Measurements from ENCODE around the gene MTHFD1L.

The MTHFD1L gene

GRCh38 chr6:151143806-151144205 is 278.3 kb downstream of the MTHFD1L start:
- Histone ChIP-seq H3K27me3 (ENCODE audit: insufficient read depth, low read depth) (no peaks in the 10 kb centered on the region), H3K27ac (no peak overlapping the region), H3K9ac (no peak overlapping the region), H3K4me3 (IDR thresholded peaks at IDR 0.05; ENCODE audit: insufficient read depth, low read depth, low read length) (no peak overlapping the region), H3K79me2 (ENCODE audit: insufficient read depth, low read depth) (no peaks in the 10 kb centered on the region), H3K36me3 (ENCODE audit: insufficient read depth) (no peaks in the 10 kb centered on the region), H3K4me2 (no peak overlapping the region), H3K4me1 (ENCODE audit: low read depth, poor library complexity, severe bottlenecking) (no peaks in the 10 kb centered on the region), H2AFZ (ENCODE audit: low read depth) (no peak overlapping the region), H4K20me1 (ENCODE audit: insufficient read depth) (no peaks in the 10 kb centered on the region)
- no peak for TF ChIP-seq CTCF (conservative IDR thresholded peaks at IDR 0.05; ENCODE audit: low read depth, low read length)

DNA sequence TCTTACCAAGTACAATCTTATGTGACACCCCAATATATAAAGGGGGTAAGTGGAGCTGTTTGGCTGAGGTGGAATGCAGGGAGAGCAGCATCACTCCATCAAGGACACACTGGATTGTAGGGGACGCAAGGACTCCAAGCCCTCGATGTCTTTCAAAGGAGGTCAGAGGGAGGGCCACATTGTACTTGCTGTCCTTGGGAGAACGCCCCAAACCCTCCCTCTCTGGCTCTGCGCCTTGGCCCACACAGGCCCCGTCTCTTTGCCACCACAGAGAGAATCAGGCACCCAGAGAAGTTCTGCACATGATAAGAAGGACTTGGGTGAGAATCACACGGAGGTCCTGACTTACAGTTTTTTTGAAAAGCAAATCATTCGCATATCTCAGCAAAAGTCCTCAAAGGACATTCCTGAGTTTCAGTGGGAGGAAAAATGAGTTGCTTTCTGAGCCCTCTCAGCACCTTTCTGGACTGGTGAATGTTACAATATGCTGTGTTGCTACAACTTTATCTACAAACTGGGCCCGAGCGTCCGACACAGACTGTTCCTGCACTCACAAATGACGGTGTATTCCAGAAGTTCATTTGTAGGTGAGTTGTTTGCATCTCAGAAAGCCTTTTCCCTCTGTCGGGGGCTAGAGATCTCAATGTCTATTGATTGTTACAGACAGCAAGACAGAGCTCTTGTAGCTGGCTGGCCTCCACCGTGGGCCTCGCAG is 281.8 kb downstream of the MTHFD1L start:
- Histone ChIP-seq H3K36me3 (ENCODE audit: insufficient read depth) (no peaks in the 10 kb centered on the region), H2AFZ (ENCODE audit: low read depth) (no peak overlapping the region), H3K79me2 (ENCODE audit: insufficient read depth, low read depth) (no peaks in the 10 kb centered on the region), H3K27ac (no peak overlapping the region), H3K27me3 (ENCODE audit: insufficient read depth, low read depth) (no peaks in the 10 kb centered on the region), H4K20me1 (ENCODE audit: insufficient read depth) (no peaks in the 10 kb centered on the region), H3K4me2 (no peak overlapping the region), H3K4me3 (IDR thresholded peaks at IDR 0.05; ENCODE audit: insufficient read depth, low read depth, low read length) (no peak overlapping the region), H3K4me1 (ENCODE audit: low read depth, poor library complexity, severe bottlenecking) (no peaks in the 10 kb centered on the region), H3K9ac (no peak overlapping the region)
- no peak for TF ChIP-seq CTCF (conservative IDR thresholded peaks at IDR 0.05; ENCODE audit: low read depth, low read length)

DNA sequence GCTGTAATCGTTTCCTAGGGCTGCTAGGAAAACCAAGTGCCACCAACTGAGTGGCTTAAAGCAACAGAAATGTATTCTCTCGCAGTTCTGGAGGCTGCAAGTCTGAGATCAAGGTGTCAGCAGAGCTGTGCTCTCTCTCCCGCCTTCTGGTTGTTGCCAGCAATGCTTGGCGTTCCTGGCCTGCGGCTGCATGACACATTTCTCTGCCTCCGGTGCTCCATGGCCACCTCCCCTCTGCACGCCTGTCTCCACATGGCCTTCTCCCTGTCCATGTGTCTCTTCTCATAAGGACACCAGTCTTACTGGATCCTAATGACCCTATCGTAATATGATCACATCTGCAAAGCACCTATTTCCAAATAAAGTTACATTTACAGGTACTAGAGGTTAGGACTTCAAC is 282.6 kb downstream of the MTHFD1L start:
- H4K20me1 ChIP-seq (ENCODE audit: insufficient read depth) = no peaks in the 10 kb centered on the region
- H3K4me3 ChIP-seq (IDR thresholded peaks at IDR 0.05; ENCODE audit: insufficient read depth, low read depth, low read length) = no peak overlapping the region
- H3K36me3 ChIP-seq (ENCODE audit: insufficient read depth) = no peaks in the 10 kb centered on the region
- TF ChIP-seq CTCF (conservative IDR thresholded peaks at IDR 0.05; ENCODE audit: low read depth, low read length) = no peak
- H3K27ac ChIP-seq = no peak overlapping the region
- H2AFZ ChIP-seq (ENCODE audit: low read depth) = no peak overlapping the region
- no peaks in the 10 kb centered on the region for H3K4me1 ChIP-seq (ENCODE audit: low read depth, poor library complexity, severe bottlenecking)
- no peaks in the 10 kb centered on the region for H3K27me3 ChIP-seq (ENCODE audit: insufficient read depth, low read depth)
- H3K4me2 ChIP-seq = no peak overlapping the region
- H3K9ac ChIP-seq = no peak overlapping the region
- no peaks in the 10 kb centered on the region for H3K79me2 ChIP-seq (ENCODE audit: insufficient read depth, low read depth)

- Histone ChIP-seq H3K4me3 (IDR thresholded peaks at IDR 0.05; ENCODE audit: insufficient read depth, low read depth, low read length) (no peak overlapping the region), H2AFZ (ENCODE audit: low read depth) (no peak overlapping the region), H3K27ac (no peak overlapping the region), H3K27me3 (ENCODE audit: insufficient read depth, low read depth) (no peaks in the 10 kb centered on the region), H3K79me2 (ENCODE audit: insufficient read depth, low read depth) (no peaks in the 10 kb centered on the region), H4K20me1 (ENCODE audit: insufficient read depth) (no peaks in the 10 kb centered on the region), H3K4me2 (no peak overlapping the region), H3K4me1 (ENCODE audit: low read depth, poor library complexity, severe bottlenecking) (no peaks in the 10 kb centered on the region), H3K9ac (no peak overlapping the region), H3K36me3 (ENCODE audit: insufficient read depth) (no peaks in the 10 kb centered on the region)
- no peak for TF ChIP-seq CTCF (conservative IDR thresholded peaks at IDR 0.05; ENCODE audit: low read depth, low read length)
Observed at GRCh38 chr6:151149793-151150192, 284.3 kb downstream of the MTHFD1L start.

Measured in KMS-11 (cell line).